ENCODE data around the gene ALG12. TPM values are rescaled to one million over a fixed set of nuclear protein-coding genes. Genes with fewer than 3 reads are reported as not detected.

ALG12 gene
- total and polyA plus RNA-seq, 2 of the 4 experiments (the other 2 are of a cell fraction): 7.2 to 10.9 TPM

- Histone ChIP-seq H2AFZ (replicated peaks; ENCODE audit: low read length, poor library complexity) (no peak overlapping the region), H3K56ac (ENCODE audit: extremely low read depth, insufficient read depth, low read length) (no peak overlapping the region), H3K9ac (ENCODE audit: low read depth, low read length) (peak overlapping the region; percentile 48; the same call in 1 of the 2 replicates), H3K18ac (ENCODE audit: low read depth, low read length) (no peak overlapping the region), H3K79me1 (ENCODE audit: low read depth in 1 of 2, low read length in 2 of 2) (peaks cover 15 to 49% of the 10 kb centered on the region in 2 experiments), H2BK20ac (ENCODE audit: low read depth, low read length) (no peak overlapping the region), H2BK120ac (ENCODE audit: low read depth, low read length) (no peak overlapping the region), H2BK5ac (ENCODE audit: low read depth, low read length, poor library complexity, severe bottlenecking) (no peak overlapping the region), H3K9me3 (ENCODE audit: control insufficient read depth, insufficient read depth, low read length) (no peaks in the 10 kb centered on the region), H3K9me1 (ENCODE audit: insufficient read depth, low read length) (no peaks in the 10 kb centered on the region; the same call in 1 of the 2 replicates), H3K27me3 (ENCODE audit: control insufficient read depth, insufficient read depth, low read length) (peaks cover 5% of the 10 kb centered on the region; the same call in 1 of the 2 replicates), H3K4me2 (ENCODE audit: low read depth, low read length) (peak overlapping the region; percentile 87), H3K4me1 (ENCODE audit: control insufficient read depth, insufficient read depth, low read length) (peaks cover 6% of the 10 kb centered on the region), H4K5ac (ENCODE audit: low read depth, low read length) (no peak overlapping the region), H3K27ac (ENCODE audit: insufficient read depth, low read length) (no peak overlapping the region), H3K4me3 (ENCODE audit: insufficient read depth, low read depth, low read length) (peak overlapping the region; percentile 78; the same call in 1 of the 2 replicates), H3K14ac (replicated peaks; ENCODE audit: low read depth, low read length) (0 out of 2 replicates have a peak overlapping the region, but pooled peaks have one; percentile 19), H2AK9ac (replicated peaks; ENCODE audit: low read depth, low read length, poor library complexity) (peak overlapping the region; percentile 63), H2AK5ac (ENCODE audit: low read depth, low read length) (peak overlapping the region; percentile 28; the same call in 1 of the 2 replicates), H3K4ac (ENCODE audit: low read depth, low read length) (no peak overlapping the region), H4K8ac (ENCODE audit: low read depth in 2 of 2, low read length in 2 of 2) (no peak overlapping the region), H4K91ac (ENCODE audit: insufficient read depth, low read depth, low read length) (no peak overlapping the region), H3K23ac (ENCODE audit: low read depth, low read length) (peak overlapping the region; percentile 2), H3K36me3 (ENCODE audit: control insufficient read depth, insufficient read depth, low read length) (peaks cover 5% of the 10 kb centered on the region), H4K20me1 (ENCODE audit: insufficient read depth, low read length) (peaks cover 56% of the 10 kb centered on the region), H2BK15ac (ENCODE audit: low read depth, low read length) (no peak overlapping the region)
- no TSS peak for BruUV-seq (replicated peaks)
- peak; percentile 33 for DNase-seq
- CTCF ChIA-PET: no interaction called here
- in situ Hi-C loops (cut with MboI; ENCODE audit: low sequenced_read_pairs): no loop called here
- TF ChIP-seq POLR2A (IDR thresholded peaks at IDR 0.05; ENCODE audit: low read depth, low read length): no peak; the same call in 1 of the 2 replicates
- TF ChIP-seq ELK1 (IDR thresholded peaks at IDR 0.05; ENCODE audit: borderline replicate concordance, low read depth, low read length): no peak
- TF ChIP-seq MAFK (IDR thresholded peaks at IDR 0.05; ENCODE audit: low read depth, low read length): no peak
- TF ChIP-seq FOS (IDR thresholded peaks at IDR 0.05; ENCODE audit: low read depth, low read length): no peak
- no peak for TF ChIP-seq RFX5 (IDR thresholded peaks at IDR 0.05; ENCODE audit: low read depth, low read length)
- TF ChIP-seq MAZ (IDR thresholded peaks at IDR 0.05; ENCODE audit: borderline replicate concordance, low read depth, low read length): no peak
- no peak for TF ChIP-seq MXI1 (IDR thresholded peaks at IDR 0.05; ENCODE audit: borderline replicate concordance, low read depth, low read length)
- no peak for TF ChIP-seq SMC3 (IDR thresholded peaks at IDR 0.05; ENCODE audit: low read depth, low read length)
- no peak for ATAC-seq (ENCODE audit: low read depth)
- dilution Hi-C loops (cut with HindIII; ENCODE audit: low sequenced_read_pairs, unreplicated experiment): no loop called here
- POLR2A ChIA-PET (ENCODE audit: unreplicated experiment): no interaction called here
- WGBS, 2 experiments (ENCODE audit: extremely low coverage in 2 of 2, insufficient read length in 1 of 2): 20% methylated on average over 1 of the region's 9 CpGs; no CpG with 5 or more reads in 1 of the 2 experiments
- intact Hi-C loops (cut with micrococcal nuclease): loop anchor here (2.0 kb wide), 1 partner anchor 63 kb away; the partner anchor contains the start of genes ALG12 and CRELD2
These were observed 62.9 kb downstream of the ALG12 start for GRCh38 chr22:49855251-49855911.

Data from IMR-90 (cell line).